LNCAP (cell line): ENCODE data around the gene PNPLA2.
A peak's percentile ranks its signal among the peaks of the same experiment; 100 is the strongest.

ENCODE experiments used
- TF ChIP-seq, protein P1 (sequence below): fragments of 450-650 bp; IDR thresholded peaks from 2 replicates; pipeline ENCODE4 v1.5.1; 2017; ENCODE audit warnings: mild to moderate bottlenecking

Gene PNPLA2

GRCh38 chr11:837189-837989 lies 18.7 kb downstream of the PNPLA2 start:
- TF ChIP-seq, protein P1, sequence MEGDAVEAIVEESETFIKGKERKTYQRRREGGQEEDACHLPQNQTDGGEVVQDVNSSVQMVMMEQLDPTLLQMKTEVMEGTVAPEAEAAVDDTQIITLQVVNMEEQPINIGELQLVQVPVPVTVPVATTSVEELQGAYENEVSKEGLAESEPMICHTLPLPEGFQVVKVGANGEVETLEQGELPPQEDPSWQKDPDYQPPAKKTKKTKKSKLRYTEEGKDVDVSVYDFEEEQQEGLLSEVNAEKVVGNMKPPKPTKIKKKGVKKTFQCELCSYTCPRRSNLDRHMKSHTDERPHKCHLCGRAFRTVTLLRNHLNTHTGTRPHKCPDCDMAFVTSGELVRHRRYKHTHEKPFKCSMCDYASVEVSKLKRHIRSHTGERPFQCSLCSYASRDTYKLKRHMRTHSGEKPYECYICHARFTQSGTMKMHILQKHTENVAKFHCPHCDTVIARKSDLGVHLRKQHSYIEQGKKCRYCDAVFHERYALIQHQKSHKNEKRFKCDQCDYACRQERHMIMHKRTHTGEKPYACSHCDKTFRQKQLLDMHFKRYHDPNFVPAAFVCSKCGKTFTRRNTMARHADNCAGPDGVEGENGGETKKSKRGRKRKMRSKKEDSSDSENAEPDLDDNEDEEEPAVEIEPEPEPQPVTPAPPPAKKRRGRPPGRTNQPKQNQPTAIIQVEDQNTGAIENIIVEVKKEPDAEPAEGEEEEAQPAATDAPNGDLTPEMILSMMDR, result no peak

GRCh38 chr11:837990-838307 lies 19.2 kb downstream of the PNPLA2 start:
- TF ChIP-seq, protein P1, result no peak

GRCh38 chr11:838441-839279 lies 19.9 kb downstream of the PNPLA2 start:
- TF ChIP-seq, protein P1, result no peak; the same call in 1 of the 2 replicates

DNA sequence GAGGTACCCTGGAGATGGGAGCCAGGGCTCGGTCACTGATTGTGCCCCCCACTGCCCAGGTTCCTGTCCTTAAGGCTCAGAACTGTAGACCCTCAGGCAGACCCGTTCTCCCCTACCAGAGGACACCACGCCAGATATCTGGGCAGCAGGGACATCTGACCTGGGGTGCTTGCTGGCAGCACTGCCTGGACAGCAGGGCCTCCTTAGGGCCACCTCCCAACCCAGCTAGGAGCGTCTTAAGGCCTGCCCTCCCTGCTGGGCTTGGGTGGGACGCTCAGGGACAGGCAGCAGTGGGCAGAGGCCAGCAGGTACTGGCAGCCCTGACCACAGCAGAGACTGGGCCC lies 20.5 kb downstream of the PNPLA2 start:
- TF ChIP-seq, protein P1, result no peak

- TF ChIP-seq, protein P1, result peak; percentile 14; the same call in 1 of the 2 replicates
Observed at GRCh38 chr11:839875-840617, 21.3 kb downstream of the PNPLA2 start.

GRCh38 chr11:841981-842369 lies 23.3 kb downstream of the PNPLA2 start:
- TF ChIP-seq, protein P1, result no peak

GRCh38 chr11:842370-843002 lies 23.8 kb downstream of the PNPLA2 start, which contains the start of the genes POLR2L and TSPAN4:
Gene POLR2L (minus strand): TSS chr11:842529. CDS start chr11:842508, 21 bp downstream.
Gene TSPAN4 (plus strand): TSS chr11:842852. CDS start chr11:850305, 7,453 bp downstream.
- TF ChIP-seq, protein P1, result no peak
